ENCODE measurements around the gene LRMDA. TPM values are rescaled to one million over a fixed set of nuclear protein-coding genes. Genes with fewer than 3 reads are reported as not detected.

Gene LRMDA
- total RNA-seq, 1 experiment from 2014 or later = 4.8 TPM

GRCh38 chr10:75709245-75709644 lies 277.8 kb downstream of the LRMDA start:
- H3K4me1 ChIP-seq (ENCODE audit: control insufficient read depth in 1 of 2, insufficient read depth in 2 of 2, low read length in 2 of 2) = no peaks in the 10 kb centered on the region
- ATAC-seq = no peak
- no peak for TF ChIP-seq CBX3 (IDR thresholded peaks at IDR 0.05; ENCODE audit: low read depth)
- no peak for TF ChIP-seq EZH2phosphoT487 (IDR thresholded peaks at IDR 0.05; ENCODE audit: borderline replicate concordance)
- no peak for TF ChIP-seq SIN3A (IDR thresholded peaks at IDR 0.05; ENCODE audit: low read depth)
- no peak for TF ChIP-seq ZFX (IDR thresholded peaks at IDR 0.05)
- TF ChIP-seq ZNF274 (IDR thresholded peaks at IDR 0.05; ENCODE audit: low read depth, low read length) = no peak
- no peak for TF ChIP-seq ZBTB33 (IDR thresholded peaks at IDR 0.05; ENCODE audit: extremely low read depth, insufficient replicate concordance, low read length)
- TF ChIP-seq SRF (IDR thresholded peaks at IDR 0.05; ENCODE audit: low read depth) = no peak
- TF ChIP-seq POLR2AphosphoS5 (IDR thresholded peaks at IDR 0.05; ENCODE audit: low read depth, low read length) = no peak
- TF ChIP-seq EGR1 (IDR thresholded peaks at IDR 0.05; ENCODE audit: low read depth) = no peak
- TF ChIP-seq YY1 (IDR thresholded peaks at IDR 0.05; ENCODE audit: extremely low read depth, insufficient replicate concordance, low read depth, low read length) = no peak

More at GRCh38 chr10:75709245-75709644, 277.8 kb downstream of the LRMDA start:
- ChIA-PET CTCF (no interaction called here), POLR2A (no interaction called here), RAD21 (ENCODE audit: low non-redundant PET in 1 of 2, low total read pairs in 2 of 2, uncharacterized antibody in 2 of 2, unreplicated experiment in 2 of 2) (no interaction called here)
- no TSS peak for BruUV-seq (replicated peaks)
- no peaks in the 10 kb centered on the region for H3K9me3 ChIP-seq (ENCODE audit: control insufficient read depth in 1 of 2, insufficient read depth in 1 of 2, low read depth in 1 of 2, low read length in 2 of 2)
- H3K4me2 ChIP-seq (ENCODE audit: low read length) = no peak overlapping the region
- H3K27ac ChIP-seq (ENCODE audit: low read depth, low read length) = no peak overlapping the region
- H3K9me2 ChIP-seq (ENCODE audit: insufficient read depth) = no peaks in the 10 kb centered on the region
- H3K79me2 ChIP-seq (ENCODE audit: insufficient read depth, low read length) = no peaks in the 10 kb centered on the region
- no peaks in the 10 kb centered on the region for H3K36me3 ChIP-seq (ENCODE audit: control insufficient read depth in 1 of 2, insufficient read depth in 2 of 2, low read length in 2 of 2)
- intact Hi-C loops (cut with micrococcal nuclease) = no loop called here
- no peak overlapping the region for H3K4me3 ChIP-seq (replicated peaks in 1 of 2; ENCODE audit: low read depth in 1 of 2, low read length in 2 of 2)
- no peak overlapping the region for H3K9ac ChIP-seq (ENCODE audit: low read length)
- no peak for DNase-seq (ENCODE audit: low read depth, low spot score)
- peaks cover 11% of the 10 kb centered on the region for H3K27me3 ChIP-seq (ENCODE audit: insufficient read depth, low read length)
- no peaks in the 10 kb centered on the region for H4K20me1 ChIP-seq (ENCODE audit: insufficient read depth)
- H2AFZ ChIP-seq (ENCODE audit: low read depth, low read length, poor library complexity, severe bottlenecking) = no peak overlapping the region

All from HCT116 (cell line).